Fibroblast of lung (primary cell): Measurements from ENCODE around the gene MEF2A. TPM values are rescaled to one million over a fixed set of nuclear protein-coding genes. Genes with fewer than 3 reads are reported as not detected.

Experiments used
- DNase-seq, 2 donors: peaks; one replicate each; pipeline versions ENCODE4 v3.0.0 to v3.0.0-alpha.2; 2010; ENCODE audit warnings: low read depth in 2 of 2
- H2AFZ ChIP-seq: 2 replicates; pipeline ENCODE4 v1.5.1; 2012; ENCODE audit warnings: low read length, control low read depth, inconsistent platforms
- H3K27ac ChIP-seq: 2 replicates; pipeline ENCODE4 v1.5.1; 2011; ENCODE audit warnings: low read length, control low read depth; ENCODE audit not compliant: insufficient read depth
- H3K27me3 ChIP-seq: 2 replicates; pipeline ENCODE4 v1.5.1; 2011; ENCODE audit warnings: mild to moderate bottlenecking, low read length; ENCODE audit not compliant: control insufficient read depth, insufficient read depth
- H3K36me3 ChIP-seq: 2 replicates; pipeline ENCODE4 v1.5.1; 2011; ENCODE audit warnings: low read length; ENCODE audit not compliant: control insufficient read depth, insufficient read depth
- H3K4me1 ChIP-seq: 2 replicates; pipeline ENCODE4 v1.5.1; 2011; ENCODE audit warnings: low read length; ENCODE audit not compliant: control insufficient read depth, insufficient read depth; ENCODE audit errors: extremely low read depth
- H3K4me2 ChIP-seq: 2 replicates; pipeline ENCODE4 v1.5.1; 2011; ENCODE audit warnings: low read length, control low read depth; ENCODE audit not compliant: insufficient read depth; ENCODE audit errors: extremely low read depth
- H3K4me3 ChIP-seq, 4 experiments: fragments of 200-600 bp in 1 of 4; sonication (generic) in 1 of 4; replicated peaks in 1 of 4; 2 replicates each; pipeline ENCODE4 v1.5.1; 2011 to 2016; ENCODE audit warnings: low read length in 4 of 4, low read depth in 3 of 4, mild to moderate bottlenecking in 3 of 4, control low read depth in 2 of 4, inconsistent platforms in 1 of 4, mixed read lengths in 1 of 4; ENCODE audit not compliant: insufficient read depth in 1 of 4; ENCODE audit errors: control extremely low read depth in 1 of 4
- H3K79me2 ChIP-seq: 2 replicates; pipeline ENCODE4 v1.5.1; 2012; ENCODE audit warnings: mild to moderate bottlenecking, low read length, inconsistent platforms; ENCODE audit not compliant: control insufficient read depth, insufficient read depth
- H3K9ac ChIP-seq: 2 replicates; pipeline ENCODE4 v1.5.1; 2011; ENCODE audit warnings: mild to moderate bottlenecking, low read length, control low read depth; ENCODE audit not compliant: insufficient read depth
- H3K9me3 ChIP-seq: 2 replicates; pipeline ENCODE4 v1.5.1; 2012; ENCODE audit warnings: low read depth, low read length; ENCODE audit not compliant: control insufficient read depth, insufficient read depth
- H4K20me1 ChIP-seq: 2 replicates; pipeline ENCODE4 v1.5.1; 2011; ENCODE audit warnings: low read length; ENCODE audit not compliant: control insufficient read depth, insufficient read depth; ENCODE audit errors: extremely low read depth
- CTCF ChIP-seq, 2 donors: IDR thresholded peaks in 1 of 2; conservative IDR thresholded peaks in 1 of 2; 1 replicate in 1 of 2; 2 replicates in 1 of 2; pipeline ENCODE4 v1.5.1; 2011 to 2012; ENCODE audit warnings: low read length in 2 of 2, control low read depth in 1 of 2, inconsistent platforms in 1 of 2, low read depth in 1 of 2, mild to moderate bottlenecking in 1 of 2
- EZH2 ChIP-seq: IDR thresholded peaks from 2 replicates; pipeline ENCODE4 v1.5.1; 2012; ENCODE audit warnings: low read length, control low read depth, mild to moderate bottlenecking; ENCODE audit errors: missing control alignments
- polyA plus RNA-seq, 2 donors: library from polyadenylated mRNA; depleted of rRNA in 1 of 2; stranded (reverse) in 1 of 2; unstranded in 1 of 2; fragments of >200 nt; gene quantifications; 2 replicates each; pipeline ENCODE4 v1.2.1, GENCODE V29; 2011 to 2012; ENCODE audit warnings: missing spikeins in 1 of 2
- total RNA-seq: library from RNA; depleted of rRNA; stranded (reverse); fragments of >200 nt; gene quantifications from 2 replicates; pipeline ENCODE4 v1.2.1, GENCODE V29; 2014

The MEF2A gene
- total and polyA plus RNA-seq, 2 donors (not counting 1 experiment from before 2014, with no cell fraction given) = 24.6 to 40.4 TPM

DNA sequence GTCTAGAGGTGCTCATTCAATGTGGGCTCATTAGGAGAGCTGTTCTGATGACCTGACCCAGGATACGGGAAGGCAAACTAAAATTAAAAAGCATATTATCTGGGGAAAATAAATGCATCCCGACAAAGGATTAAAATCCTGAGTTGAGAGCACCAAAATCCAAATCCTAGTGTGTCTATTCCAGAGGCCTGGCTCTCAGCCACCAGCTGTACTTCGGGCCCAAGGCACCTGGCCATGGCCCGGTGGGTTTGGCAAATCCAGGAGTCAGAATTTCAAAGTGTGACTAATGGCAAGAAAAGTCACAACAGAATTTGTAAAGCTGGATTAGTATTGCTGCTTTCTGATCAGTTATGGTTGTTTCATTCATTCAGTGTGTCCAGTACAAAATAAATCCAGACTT, 170.1 kb downstream of the MEF2A start:
- Histone ChIP-seq H2AFZ (no peak overlapping the region), H3K4me2 (no peak overlapping the region), H3K9me3 (no peaks in the 10 kb centered on the region), H3K4me1 (no peaks in the 10 kb centered on the region), H4K20me1 (no peaks in the 10 kb centered on the region), H3K79me2 (no peaks in the 10 kb centered on the region), H3K27ac (no peak overlapping the region), H3K36me3 (no peaks in the 10 kb centered on the region), H3K27me3 (peaks cover 5% of the 10 kb centered on the region), H3K4me3 (no peak overlapping the region), H3K9ac (no peak overlapping the region)
- DNase-seq = no peak
- TF ChIP-seq EZH2 = no peak

- Histone ChIP-seq H3K9ac (no peak overlapping the region), H3K9me3 (no peaks in the 10 kb centered on the region), H3K4me3 (no peak overlapping the region), H3K27ac (no peak overlapping the region), H3K4me2 (no peak overlapping the region), H3K36me3 (no peaks in the 10 kb centered on the region), H2AFZ (no peak overlapping the region), H3K27me3 (peaks cover 5% of the 10 kb centered on the region), H3K79me2 (no peaks in the 10 kb centered on the region), H4K20me1 (no peaks in the 10 kb centered on the region), H3K4me1 (no peaks in the 10 kb centered on the region)
- no peak for DNase-seq
- no peak for TF ChIP-seq CTCF (conservative IDR thresholded peaks at IDR 0.05 in 1 of 2, IDR thresholded peaks at IDR 0.05 in 1 of 2; ENCODE audit: low read depth in 1 of 2, low read length in 2 of 2)
- no peak for TF ChIP-seq EZH2
Measured at GRCh38 chr15:99736702-99737101, 170.9 kb downstream of the MEF2A start.

DNA sequence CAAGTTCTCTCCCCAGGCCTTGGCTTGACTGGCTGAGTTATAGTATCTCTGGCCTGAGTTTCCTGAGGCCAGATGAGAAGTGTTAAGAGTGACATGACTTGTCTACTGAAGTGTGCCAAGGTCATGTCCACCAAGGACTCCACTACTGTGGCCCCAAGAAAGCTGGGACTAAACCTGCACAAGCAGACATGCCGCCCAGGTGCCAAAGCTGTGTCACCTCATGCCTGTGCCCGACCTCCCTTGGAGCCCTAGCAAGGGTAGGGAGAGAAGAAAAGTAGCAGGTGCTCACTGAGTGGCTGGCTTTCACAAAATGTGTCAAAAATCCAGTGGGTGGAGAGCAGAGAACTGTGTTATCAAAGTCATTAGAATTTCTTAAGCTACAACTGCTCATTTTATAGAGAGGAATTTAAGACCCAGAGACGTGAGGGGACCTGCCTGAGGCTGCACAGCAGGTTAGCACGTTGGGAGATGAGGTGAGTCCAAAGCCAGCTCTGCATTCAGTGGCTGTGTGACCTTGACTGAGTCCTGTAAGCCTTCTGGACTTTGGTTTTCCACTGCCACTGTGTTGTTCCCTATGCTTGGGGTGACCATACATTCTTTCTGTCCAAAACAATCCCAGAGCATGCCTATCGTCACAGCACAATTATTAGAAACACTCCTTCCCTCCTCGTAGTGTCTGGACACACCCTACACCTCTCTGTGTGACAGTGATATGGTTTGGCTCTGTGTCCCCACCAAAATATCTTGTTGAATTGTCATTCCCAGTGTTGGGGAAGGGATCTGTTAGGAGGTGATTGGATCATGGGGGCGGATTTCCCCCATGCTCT, 172.4 kb downstream of the MEF2A start:
- H3K4me2 ChIP-seq = no peak overlapping the region
- no peak overlapping the region for H2AFZ ChIP-seq
- H4K20me1 ChIP-seq = no peaks in the 10 kb centered on the region
- H3K27ac ChIP-seq = no peak overlapping the region
- H3K4me3 ChIP-seq = no peak overlapping the region
- no peaks in the 10 kb centered on the region for H3K9me3 ChIP-seq
- TF ChIP-seq EZH2 (no peak), CTCF (conservative IDR thresholded peaks at IDR 0.05 in 1 of 2, IDR thresholded peaks at IDR 0.05 in 1 of 2; ENCODE audit: low read depth in 1 of 2, low read length in 2 of 2) (no peak)
- no peak overlapping the region for H3K9ac ChIP-seq
- H3K79me2 ChIP-seq = no peaks in the 10 kb centered on the region
- H3K27me3 ChIP-seq = peaks cover 5% of the 10 kb centered on the region
- H3K4me1 ChIP-seq = no peaks in the 10 kb centered on the region
- DNase-seq = no peak
- no peaks in the 10 kb centered on the region for H3K36me3 ChIP-seq
